MM.1S (cell line): Measurements from ENCODE around the gene CXADR.
"Not testable (repeated sequence)": the region's sequence is repeated elsewhere in the genome, so short reads cannot be mapped to it uniquely, and the experiment has no call there.

Experiments used
- DNase-seq: peaks from one replicate; pipeline ENCODE4 v3.0.0-alpha.2; 2015
- H2AFZ ChIP-seq: fragments of 300-600 bp; sonication (generic); 2 replicates; pipeline ENCODE4 v1.6.0; 2016; ENCODE audit warnings: antibody characterized with exemption, low read length
- H3F3A ChIP-seq: fragments of 300-600 bp; sonication (generic); 2 replicates; pipeline ENCODE4 v1.6.1; 2016; ENCODE audit warnings: mild to moderate bottlenecking, antibody characterized with exemption, low read length, moderate library complexity, mixed read lengths; ENCODE audit not compliant: insufficient read depth
- H3K27ac ChIP-seq: fragments of 300-600 bp; sonication (generic); 2 replicates; pipeline ENCODE4 v1.5.1; 2016; ENCODE audit warnings: mild to moderate bottlenecking, low read length
- H3K27me3 ChIP-seq: fragments of 300-600 bp; sonication (generic); replicated peaks from 2 replicates; pipeline ENCODE4 v1.6.0; 2016; ENCODE audit warnings: low read length; ENCODE audit not compliant: insufficient read depth
- H3K36me3 ChIP-seq: fragments of 300-600 bp; sonication (generic); replicated peaks from 2 replicates; pipeline ENCODE4 v1.6.1; 2016; ENCODE audit warnings: mild to moderate bottlenecking, low read length, mixed read lengths; ENCODE audit not compliant: insufficient read depth
- H3K4me1 ChIP-seq: fragments of 300-600 bp; sonication (generic); 2 replicates; pipeline ENCODE4 v1.6.1; 2016; ENCODE audit warnings: low read length, mixed read lengths
- H3K4me2 ChIP-seq: fragments of 300-600 bp; sonication (generic); 2 replicates; pipeline ENCODE4 v1.6.0; 2016; ENCODE audit warnings: low read depth, low read length
- H3K4me3 ChIP-seq: fragments of 300-600 bp; sonication (generic); 2 replicates; pipeline ENCODE4 v1.5.1; 2016; ENCODE audit warnings: low read length, mixed read lengths
- H3K79me2 ChIP-seq: fragments of 300-600 bp; sonication (generic); 2 replicates; pipeline ENCODE4 v1.6.1; 2016; ENCODE audit warnings: mixed run types, low read length, mixed read lengths
- H3K9ac ChIP-seq: fragments of 300-600 bp; sonication (generic); 2 replicates; pipeline ENCODE4 v1.6.1; 2016; ENCODE audit warnings: low read length, mixed read lengths
- H3K9me2 ChIP-seq: fragments of 300-600 bp; sonication (generic); replicated peaks from 2 replicates; pipeline ENCODE4 v1.6.1; 2016; ENCODE audit warnings: mild to moderate bottlenecking, low read length, mixed read lengths; ENCODE audit not compliant: insufficient read depth
- H3K9me3 ChIP-seq: fragments of 300-600 bp; sonication (generic); replicated peaks from 2 replicates; pipeline ENCODE4 v1.6.1; 2016; ENCODE audit warnings: mild to moderate bottlenecking, low read length, mixed read lengths; ENCODE audit not compliant: insufficient read depth
- H4K20me1 ChIP-seq: fragments of 300-600 bp; sonication (generic); 2 replicates; pipeline ENCODE4 v1.6.1; 2016; ENCODE audit warnings: mild to moderate bottlenecking, low read length, moderate library complexity, mixed read lengths; ENCODE audit not compliant: insufficient read depth
- EZH2 ChIP-seq: fragments of 300-600 bp; sonication (generic); optimal IDR thresholded peaks from 2 replicates; pipeline ENCODE3; 2017; ENCODE audit warnings: low read depth, mild to moderate bottlenecking, antibody characterized with exemption, low read length, mixed read lengths
- EZH2phosphoT487 ChIP-seq: fragments of 300-600 bp; sonication (generic); IDR thresholded peaks from 2 replicates; pipeline ENCODE4 v1.6.1; 2018; ENCODE audit warnings: antibody characterized with exemption, low read length
- TF ChIP-seq, protein P1 (sequence below): fragments of 300-600 bp; sonication (generic); IDR thresholded peaks from 2 replicates; pipeline ENCODE4 v1.5.1; 2016; ENCODE audit warnings: antibody characterized with exemption, low read length, mixed read lengths

The CXADR gene

DNA sequence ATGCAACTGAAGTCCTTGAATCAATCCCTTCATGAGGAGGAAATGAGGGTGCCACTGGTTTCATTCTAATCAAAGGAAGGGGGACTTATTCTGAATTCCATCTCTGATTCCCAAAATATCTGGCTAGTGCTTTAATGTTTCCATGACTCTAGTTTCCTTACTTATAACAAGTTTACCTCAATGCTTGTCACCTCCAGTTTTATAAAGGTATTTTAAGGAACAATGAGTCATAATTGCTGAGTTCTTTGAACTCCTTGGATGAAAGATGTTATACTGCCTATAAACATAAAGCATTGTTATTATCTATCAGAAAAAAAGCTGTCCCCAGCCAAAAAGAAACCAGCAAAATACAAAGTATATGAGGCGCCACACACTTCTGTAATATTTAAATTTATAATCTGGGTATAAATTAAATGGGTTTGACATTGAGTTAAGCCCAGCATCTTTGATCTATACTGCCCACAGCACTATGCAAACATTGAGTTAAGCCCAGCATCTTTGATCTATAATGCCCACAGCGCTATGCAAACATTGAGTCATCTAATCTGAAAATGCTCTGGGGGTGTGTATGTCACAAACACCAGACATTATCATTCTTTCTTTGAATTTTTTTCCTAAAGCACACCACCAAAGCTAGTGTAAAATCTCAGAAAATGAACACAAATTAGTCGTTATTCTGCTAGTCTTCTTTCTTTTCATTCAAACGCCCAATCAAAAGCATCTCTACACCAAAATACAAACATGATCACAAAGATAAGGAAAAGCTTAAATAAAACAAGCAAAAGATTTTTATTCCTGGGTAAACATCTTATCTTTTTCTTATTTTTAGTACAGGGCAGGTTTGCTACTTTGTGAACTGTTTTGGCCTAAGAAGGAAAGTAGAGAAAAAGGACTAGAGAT lies 11.5 kb upstream of the CXADR start:
- H3K27me3 ChIP-seq: no peaks in the 10 kb centered on the region
- no peak overlapping the region for H3K27ac ChIP-seq
- H3K4me3 ChIP-seq: no peak overlapping the region
- no peaks in the 10 kb centered on the region for H3F3A ChIP-seq
- H3K36me3 ChIP-seq: no peaks in the 10 kb centered on the region
- no peaks in the 10 kb centered on the region for H3K9me3 ChIP-seq
- no peaks in the 10 kb centered on the region for H3K9me2 ChIP-seq
- H2AFZ ChIP-seq: no peak overlapping the region
- DNase-seq: no peak
- no peak overlapping the region for H3K4me2 ChIP-seq
- no peaks in the 10 kb centered on the region for H3K79me2 ChIP-seq
- TF ChIP-seq, protein P1, sequence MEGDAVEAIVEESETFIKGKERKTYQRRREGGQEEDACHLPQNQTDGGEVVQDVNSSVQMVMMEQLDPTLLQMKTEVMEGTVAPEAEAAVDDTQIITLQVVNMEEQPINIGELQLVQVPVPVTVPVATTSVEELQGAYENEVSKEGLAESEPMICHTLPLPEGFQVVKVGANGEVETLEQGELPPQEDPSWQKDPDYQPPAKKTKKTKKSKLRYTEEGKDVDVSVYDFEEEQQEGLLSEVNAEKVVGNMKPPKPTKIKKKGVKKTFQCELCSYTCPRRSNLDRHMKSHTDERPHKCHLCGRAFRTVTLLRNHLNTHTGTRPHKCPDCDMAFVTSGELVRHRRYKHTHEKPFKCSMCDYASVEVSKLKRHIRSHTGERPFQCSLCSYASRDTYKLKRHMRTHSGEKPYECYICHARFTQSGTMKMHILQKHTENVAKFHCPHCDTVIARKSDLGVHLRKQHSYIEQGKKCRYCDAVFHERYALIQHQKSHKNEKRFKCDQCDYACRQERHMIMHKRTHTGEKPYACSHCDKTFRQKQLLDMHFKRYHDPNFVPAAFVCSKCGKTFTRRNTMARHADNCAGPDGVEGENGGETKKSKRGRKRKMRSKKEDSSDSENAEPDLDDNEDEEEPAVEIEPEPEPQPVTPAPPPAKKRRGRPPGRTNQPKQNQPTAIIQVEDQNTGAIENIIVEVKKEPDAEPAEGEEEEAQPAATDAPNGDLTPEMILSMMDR: no peak
- no peak for TF ChIP-seq EZH2
- no peak for TF ChIP-seq EZH2phosphoT487
- H3K9ac ChIP-seq: no peak overlapping the region
- no peaks in the 10 kb centered on the region for H4K20me1 ChIP-seq
- H3K4me1 ChIP-seq: no peaks in the 10 kb centered on the region

DNA sequence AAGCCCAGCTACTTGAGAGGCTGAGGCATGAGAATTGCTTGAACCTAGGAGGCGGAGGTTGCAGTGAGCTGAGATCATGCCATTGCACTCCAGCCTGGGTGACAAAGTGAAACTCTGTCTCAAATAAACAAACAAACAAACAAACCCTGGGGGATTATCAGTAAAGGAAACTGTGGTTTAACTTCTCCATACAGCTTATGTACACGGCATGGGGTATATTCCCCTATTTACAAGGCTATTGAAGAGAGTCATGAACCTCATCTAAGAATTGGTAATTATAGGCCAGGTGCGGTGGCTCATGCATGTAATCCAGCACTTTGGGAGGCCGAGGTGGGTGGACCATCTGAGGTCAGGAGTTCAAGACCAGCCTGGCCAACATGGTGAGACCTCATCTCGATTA lies 9.9 kb upstream of the CXADR start:
- not testable (repeated sequence) for H3K27me3 ChIP-seq, H3F3A ChIP-seq, H3K4me1 ChIP-seq, H3K9me3 ChIP-seq, H3K27ac ChIP-seq, H3K79me2 ChIP-seq, H3K9me2 ChIP-seq, H3K4me2 ChIP-seq, H2AFZ ChIP-seq, H3K36me3 ChIP-seq, H4K20me1 ChIP-seq, DNase-seq, H3K9ac ChIP-seq, H3K4me3 ChIP-seq

DNA sequence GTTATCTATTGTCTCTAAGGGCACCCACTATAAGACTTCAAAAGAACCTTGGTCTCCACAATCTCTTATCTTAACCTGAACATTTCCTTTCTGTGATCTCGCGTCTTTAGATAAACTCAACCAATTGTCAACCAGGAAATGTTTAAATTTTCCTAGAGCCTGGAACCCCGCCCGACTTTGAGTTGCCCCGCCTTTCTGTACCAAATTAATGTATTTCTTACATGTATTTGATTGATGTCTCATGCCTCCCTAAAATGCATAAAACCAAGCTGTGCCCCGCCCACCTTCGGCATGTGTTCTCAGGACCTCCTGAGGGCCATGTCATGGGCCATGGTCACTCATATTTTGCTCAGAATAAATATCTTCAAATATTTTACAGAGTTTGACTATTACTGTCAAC lies 5.9 kb upstream of the CXADR start:
- 0 out of 2 replicates have a peak, but pooled peaks cover 4% of the 10 kb centered on the region for H3F3A ChIP-seq
- H4K20me1 ChIP-seq: no peaks in the 10 kb centered on the region
- no peaks in the 10 kb centered on the region for H3K36me3 ChIP-seq
- no peak overlapping the region for H3K9ac ChIP-seq
- no peak for TF ChIP-seq EZH2phosphoT487
- no peak for TF ChIP-seq EZH2
- TF ChIP-seq, protein P1: no peak
- H3K9me2 ChIP-seq: no peaks in the 10 kb centered on the region
- H3K4me2 ChIP-seq: no peak overlapping the region
- H3K9me3 ChIP-seq: no peaks in the 10 kb centered on the region
- H3K27ac ChIP-seq: no peak overlapping the region
- H3K4me3 ChIP-seq: no peak overlapping the region
- H3K27me3 ChIP-seq: no peaks in the 10 kb centered on the region
- no peak overlapping the region for H2AFZ ChIP-seq
- DNase-seq: no peak
- no peaks in the 10 kb centered on the region for H3K79me2 ChIP-seq
- 0 out of 2 replicates have a peak, but pooled peaks cover 4% of the 10 kb centered on the region for H3K4me1 ChIP-seq

DNA sequence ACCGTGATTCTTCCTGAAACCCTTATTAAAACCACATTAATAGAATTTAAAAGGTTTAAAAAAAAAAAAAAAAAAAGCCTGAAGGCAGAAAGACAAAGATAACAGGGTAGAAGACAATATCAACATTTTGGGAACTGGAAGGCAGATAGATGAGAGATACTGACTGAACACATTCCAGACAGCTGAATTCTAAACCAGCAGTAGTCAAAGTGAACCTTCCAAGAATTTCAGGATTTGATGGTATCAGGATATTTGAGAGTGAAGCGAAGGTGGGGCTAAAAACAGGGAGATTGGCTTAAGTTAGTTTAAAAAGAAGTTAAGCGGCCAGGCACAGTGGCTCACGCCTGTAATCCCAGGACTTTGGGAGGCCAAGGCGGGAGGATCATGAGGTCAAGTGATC lies 5.3 kb upstream of the CXADR start:
- no peak for TF ChIP-seq EZH2phosphoT487
- no peak for TF ChIP-seq EZH2
- TF ChIP-seq, protein P1: no peak
- H3K9me2 ChIP-seq: no peaks in the 10 kb centered on the region
- DNase-seq: no peak
- no peaks in the 10 kb centered on the region for H3K36me3 ChIP-seq
- H4K20me1 ChIP-seq: no peaks in the 10 kb centered on the region
- H3K4me1 ChIP-seq: 0 out of 2 replicates have a peak, but pooled peaks cover 4% of the 10 kb centered on the region
- no peak overlapping the region for H2AFZ ChIP-seq
- peaks cover 8% of the 10 kb centered on the region; the same call in 1 of the 2 replicates for H3F3A ChIP-seq
- no peak overlapping the region for H3K4me3 ChIP-seq
- no peak overlapping the region for H3K27ac ChIP-seq
- no peaks in the 10 kb centered on the region for H3K79me2 ChIP-seq
- no peaks in the 10 kb centered on the region for H3K27me3 ChIP-seq
- H3K9me3 ChIP-seq: no peaks in the 10 kb centered on the region
- H3K4me2 ChIP-seq: no peak overlapping the region
- H3K9ac ChIP-seq: no peak overlapping the region
